ENCODE results near the gene IFIT3. TPM values are rescaled to one million over a fixed set of nuclear protein-coding genes. Genes with fewer than 3 reads are reported as not detected.

Gene IFIT3
- total RNA-seq, 6 experiments from 2014 or later, result 11.5 to 18.6 (median 18.0) TPM

- Mint-ChIP-seq H3K9me3 (no peaks in the 10 kb centered on the region; the same call in 1 of the 2 replicates), H3K4me3 (peak overlapping the region; percentile 85), H3K27me3 (ENCODE audit: insufficient read depth) (no peaks in the 10 kb centered on the region; the same call in 1 of the 2 replicates), H3K4me1 (ENCODE audit: low read depth) (peaks cover 81% of the 10 kb centered on the region), H3K27ac (peak overlapping the region; percentile 99), H3K36me3 (ENCODE audit: low read depth) (peaks cover 9% of the 10 kb centered on the region)
- peak; percentile 30 for DNase-seq
- TF ChIP-seq, protein P1, sequence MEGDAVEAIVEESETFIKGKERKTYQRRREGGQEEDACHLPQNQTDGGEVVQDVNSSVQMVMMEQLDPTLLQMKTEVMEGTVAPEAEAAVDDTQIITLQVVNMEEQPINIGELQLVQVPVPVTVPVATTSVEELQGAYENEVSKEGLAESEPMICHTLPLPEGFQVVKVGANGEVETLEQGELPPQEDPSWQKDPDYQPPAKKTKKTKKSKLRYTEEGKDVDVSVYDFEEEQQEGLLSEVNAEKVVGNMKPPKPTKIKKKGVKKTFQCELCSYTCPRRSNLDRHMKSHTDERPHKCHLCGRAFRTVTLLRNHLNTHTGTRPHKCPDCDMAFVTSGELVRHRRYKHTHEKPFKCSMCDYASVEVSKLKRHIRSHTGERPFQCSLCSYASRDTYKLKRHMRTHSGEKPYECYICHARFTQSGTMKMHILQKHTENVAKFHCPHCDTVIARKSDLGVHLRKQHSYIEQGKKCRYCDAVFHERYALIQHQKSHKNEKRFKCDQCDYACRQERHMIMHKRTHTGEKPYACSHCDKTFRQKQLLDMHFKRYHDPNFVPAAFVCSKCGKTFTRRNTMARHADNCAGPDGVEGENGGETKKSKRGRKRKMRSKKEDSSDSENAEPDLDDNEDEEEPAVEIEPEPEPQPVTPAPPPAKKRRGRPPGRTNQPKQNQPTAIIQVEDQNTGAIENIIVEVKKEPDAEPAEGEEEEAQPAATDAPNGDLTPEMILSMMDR (IDR thresholded peaks at IDR 0.05), result no peak
Observed at GRCh38 chr10:89351412-89351779, 23.6 kb downstream of the IFIT3 start.

DNA sequence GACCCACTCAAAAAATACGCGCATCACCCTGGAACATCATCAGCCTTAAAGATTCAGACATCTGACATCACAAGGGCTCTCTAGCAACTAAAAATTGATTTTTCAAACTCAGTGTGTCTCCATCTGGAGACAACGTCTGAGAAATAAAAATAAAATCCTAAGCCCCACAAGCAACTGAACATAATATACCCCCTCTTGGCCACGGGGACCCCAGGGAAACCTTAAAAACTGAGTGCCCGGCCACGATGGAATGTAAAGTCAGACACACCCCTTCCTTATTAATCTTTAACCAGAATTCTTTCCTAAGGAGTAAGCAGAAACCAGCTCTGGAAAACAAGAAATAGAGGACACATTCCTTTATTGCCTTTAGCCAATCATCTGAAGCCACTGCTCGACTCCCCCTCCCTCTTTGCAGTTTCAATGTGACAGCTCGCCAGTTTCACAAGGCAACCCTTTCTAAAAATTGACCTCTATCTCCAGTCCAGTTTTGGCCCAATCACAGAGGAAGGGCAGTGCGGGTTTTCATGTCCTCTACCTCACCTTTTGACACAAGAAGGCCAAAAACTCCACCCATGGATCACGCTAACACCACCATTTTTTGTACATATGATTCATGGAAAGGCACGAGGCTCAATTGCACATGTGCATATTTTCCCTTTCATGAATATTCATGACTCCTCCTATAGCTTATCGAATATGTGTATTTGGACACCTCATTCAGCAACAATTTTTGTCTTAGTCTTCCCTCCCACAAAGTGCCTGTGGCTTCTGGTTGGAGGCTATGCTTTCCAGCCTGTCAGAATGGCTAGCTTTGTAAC is 24.2 kb downstream of the IFIT3 start:
- DNase-seq, result peak; percentile 99
- Mint-ChIP-seq H3K27ac (peak overlapping the region; percentile 99), H3K27me3 (ENCODE audit: insufficient read depth) (no peaks in the 10 kb centered on the region; the same call in 1 of the 2 replicates), H3K4me3 (peak overlapping the region; percentile 85), H3K9me3 (no peaks in the 10 kb centered on the region; the same call in 1 of the 2 replicates), H3K36me3 (ENCODE audit: low read depth) (peaks cover 9% of the 10 kb centered on the region), H3K4me1 (ENCODE audit: low read depth) (peaks cover 81% of the 10 kb centered on the region)
- TF ChIP-seq, protein P1 (IDR thresholded peaks at IDR 0.05), result no peak

- Mint-ChIP-seq H3K27ac (peak overlapping the region; percentile 99), H3K4me3 (peak overlapping the region; percentile 85), H3K36me3 (ENCODE audit: low read depth) (peaks cover 9% of the 10 kb centered on the region), H3K27me3 (ENCODE audit: insufficient read depth) (no peaks in the 10 kb centered on the region; the same call in 1 of the 2 replicates), H3K9me3 (no peaks in the 10 kb centered on the region; the same call in 1 of the 2 replicates), H3K4me1 (ENCODE audit: low read depth) (peaks cover 87% of the 10 kb centered on the region)
- DNase-seq, result no peak
- TF ChIP-seq, protein P1 (IDR thresholded peaks at IDR 0.05), result no peak
Observed at GRCh38 chr10:89352802-89353201, 25.0 kb downstream of the IFIT3 start.

- no peak overlapping the region for H3K4me3 Mint-ChIP-seq
- H3K27me3 Mint-ChIP-seq (ENCODE audit: insufficient read depth), result no peaks in the 10 kb centered on the region; the same call in 1 of the 2 replicates
- no peaks in the 10 kb centered on the region; the same call in 1 of the 2 replicates for H3K9me3 Mint-ChIP-seq
- H3K4me1 Mint-ChIP-seq (ENCODE audit: low read depth), result peaks cover 84% of the 10 kb centered on the region
- peak; percentile 76 for DNase-seq
- peak overlapping the region; percentile 59 for H3K27ac Mint-ChIP-seq
- H3K36me3 Mint-ChIP-seq (ENCODE audit: low read depth), result peaks cover 9% of the 10 kb centered on the region
- TF ChIP-seq, protein P1 (IDR thresholded peaks at IDR 0.05), result no peak
Observed at GRCh38 chr10:89355394-89355931, 27.7 kb downstream of the IFIT3 start.

DNA sequence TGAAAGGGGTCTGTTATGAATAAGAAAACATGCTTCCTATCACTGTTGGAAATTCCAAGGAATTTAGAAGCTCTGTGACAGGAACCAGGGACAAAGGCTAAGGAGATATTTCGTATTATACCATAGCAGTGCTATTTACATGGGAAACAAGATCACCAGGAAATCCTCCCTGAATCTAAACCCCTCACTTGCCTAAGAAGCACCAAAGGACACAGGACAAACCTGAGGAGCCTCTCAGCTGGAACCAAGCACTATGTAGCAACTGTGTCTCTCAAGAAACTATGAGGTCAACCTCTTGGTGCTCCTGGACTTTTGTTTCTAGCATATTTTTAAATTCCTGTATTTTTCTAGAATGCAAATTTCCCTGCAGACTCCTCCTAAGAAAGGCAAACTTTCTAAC is 29.3 kb downstream of the IFIT3 start:
- Mint-ChIP-seq H3K36me3 (ENCODE audit: low read depth) (peaks cover 9% of the 10 kb centered on the region), H3K9me3 (no peaks in the 10 kb centered on the region; the same call in 1 of the 2 replicates), H3K4me3 (no peak overlapping the region), H3K27ac (peak overlapping the region; percentile 43; the same call in 1 of the 2 replicates), H3K4me1 (ENCODE audit: low read depth) (peaks cover 72% of the 10 kb centered on the region), H3K27me3 (ENCODE audit: insufficient read depth) (no peaks in the 10 kb centered on the region)
- TF ChIP-seq, protein P1 (IDR thresholded peaks at IDR 0.05), result no peak
- DNase-seq, result no peak

All from HFFc6 (cell line).